Peyer's patch (tissue), 4 donors: ENCODE results near the gene PBX4. TPM values are rescaled to one million over a fixed set of nuclear protein-coding genes. Genes with fewer than 3 reads are reported as not detected.

Experiments used
- DNase-seq, 3 donors: peaks; one replicate each; pipeline ENCODE4 v3.0.0-alpha.2; 2017 to 2019
- H3K27ac ChIP-seq, 4 donors: fragments of 200-600 bp; sonication (generic); one replicate each; pipeline ENCODE4 v1.5.1; 2016 to 2019
- H3K27me3 ChIP-seq, 2 donors: fragments of 200-600 bp; sonication (generic); one replicate each; pipeline ENCODE4 v1.5.1; 2019
- H3K36me3 ChIP-seq, 3 donors: fragments of 200-600 bp; sonication (generic); one replicate each; pipeline ENCODE4 v1.5.1; 2016 to 2019
- H3K4me1 ChIP-seq, 4 donors: fragments of 200-600 bp; sonication (generic); one replicate each; pipeline ENCODE4 v1.5.1; 2016 to 2019
- H3K4me3 ChIP-seq, 4 donors: fragments of 200-600 bp; sonication (generic); 1 replicate in 3 of 4; 2 replicates in 1 of 4; pipeline ENCODE4 v1.5.1; 2016 to 2019; ENCODE audit warnings: mild to moderate bottlenecking in 1 of 4
- H3K9me3 ChIP-seq, 4 donors: fragments of 200-600 bp; sonication (generic); one replicate each; pipeline ENCODE4 v1.5.1; 2016 to 2019; ENCODE audit warnings: mild to moderate bottlenecking in 1 of 4
- POLR2A ChIP-seq, 2 donors: fragments of 450-650 bp; IDR thresholded peaks; one replicate each; pipeline ENCODE4 v1.5.1; 2017; ENCODE audit warnings: antibody characterized with exemption in 2 of 2, mild to moderate bottlenecking in 2 of 2, moderate library complexity in 2 of 2
- total RNA-seq, 4 donors: library from RNA; depleted of rRNA; stranded (reverse); fragments of >200 nt; gene quantifications; one replicate each; pipeline ENCODE4 v1.1.0, GENCODE V29; 2016
- TF ChIP-seq, protein P1 (sequence below), 6 experiments: fragments of 450-650 bp in 4 of 6; fragments of 200-600 bp in 2 of 6; sonication (generic) in 1 of 6; IDR thresholded peaks; one replicate each; pipeline ENCODE4 v1.5.1; 2017 to 2019; ENCODE audit warnings: antibody characterized with exemption in 6 of 6, mild to moderate bottlenecking in 3 of 6, moderate library complexity in 1 of 6

Gene PBX4
- total RNA-seq, 4 donors from 2014 or later = 6.8 to 23.1 (median 14.1) TPM

- H3K27ac ChIP-seq = peak overlapping the region in 2 of 4 donors; percentile 19 to 82
- no peaks in the 10 kb centered on the region for H3K36me3 ChIP-seq
- H3K27me3 ChIP-seq = no peaks in the 10 kb centered on the region
- H3K4me3 ChIP-seq = no peak overlapping the region
- H3K9me3 ChIP-seq = no peaks in the 10 kb centered on the region
- H3K4me1 ChIP-seq = peaks cover 0 to 26% (median 12%) of the 10 kb centered on the region in 4 donors
- no peak for TF ChIP-seq POLR2A (IDR thresholded peaks at IDR 0.05)
- TF ChIP-seq, protein P1, sequence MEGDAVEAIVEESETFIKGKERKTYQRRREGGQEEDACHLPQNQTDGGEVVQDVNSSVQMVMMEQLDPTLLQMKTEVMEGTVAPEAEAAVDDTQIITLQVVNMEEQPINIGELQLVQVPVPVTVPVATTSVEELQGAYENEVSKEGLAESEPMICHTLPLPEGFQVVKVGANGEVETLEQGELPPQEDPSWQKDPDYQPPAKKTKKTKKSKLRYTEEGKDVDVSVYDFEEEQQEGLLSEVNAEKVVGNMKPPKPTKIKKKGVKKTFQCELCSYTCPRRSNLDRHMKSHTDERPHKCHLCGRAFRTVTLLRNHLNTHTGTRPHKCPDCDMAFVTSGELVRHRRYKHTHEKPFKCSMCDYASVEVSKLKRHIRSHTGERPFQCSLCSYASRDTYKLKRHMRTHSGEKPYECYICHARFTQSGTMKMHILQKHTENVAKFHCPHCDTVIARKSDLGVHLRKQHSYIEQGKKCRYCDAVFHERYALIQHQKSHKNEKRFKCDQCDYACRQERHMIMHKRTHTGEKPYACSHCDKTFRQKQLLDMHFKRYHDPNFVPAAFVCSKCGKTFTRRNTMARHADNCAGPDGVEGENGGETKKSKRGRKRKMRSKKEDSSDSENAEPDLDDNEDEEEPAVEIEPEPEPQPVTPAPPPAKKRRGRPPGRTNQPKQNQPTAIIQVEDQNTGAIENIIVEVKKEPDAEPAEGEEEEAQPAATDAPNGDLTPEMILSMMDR (IDR thresholded peaks at IDR 0.05) = no peak
- no peak for DNase-seq
Observed at GRCh38 chr19:19594381-19594780, 24.1 kb downstream of the PBX4 start.

- Histone ChIP-seq H3K9me3 (no peaks in the 10 kb centered on the region), H3K27me3 (no peaks in the 10 kb centered on the region), H3K4me1 (peaks cover 0 to 23% (median 11%) of the 10 kb centered on the region in 4 donors), H3K36me3 (no peaks in the 10 kb centered on the region), H3K27ac (no peak overlapping the region), H3K4me3 (no peak overlapping the region)
- no peak for DNase-seq
- TF ChIP-seq POLR2A (IDR thresholded peaks at IDR 0.05) = no peak
- TF ChIP-seq, protein P1 (IDR thresholded peaks at IDR 0.05) = no peak
Observed at GRCh38 chr19:19592690-19593089, 25.8 kb downstream of the PBX4 start.

- peak in 2 of 3 donors; percentile 53 to 77 for DNase-seq
- H3K27ac ChIP-seq = peak overlapping the region; percentile 52 to 74 (median 66)
- H3K36me3 ChIP-seq = no peaks in the 10 kb centered on the region
- H3K9me3 ChIP-seq = no peaks in the 10 kb centered on the region
- TF ChIP-seq, protein P1 (IDR thresholded peaks at IDR 0.05) = no peak
- TF ChIP-seq POLR2A (IDR thresholded peaks at IDR 0.05) = no peak
- no peak overlapping the region for H3K4me3 ChIP-seq
- no peaks in the 10 kb centered on the region for H3K27me3 ChIP-seq
- H3K4me1 ChIP-seq = peaks cover 0 to 23% (median 7%) of the 10 kb centered on the region in 4 donors
Observed at GRCh38 chr19:19591133-19591825, 27.2 kb downstream of the PBX4 start.

DNA sequence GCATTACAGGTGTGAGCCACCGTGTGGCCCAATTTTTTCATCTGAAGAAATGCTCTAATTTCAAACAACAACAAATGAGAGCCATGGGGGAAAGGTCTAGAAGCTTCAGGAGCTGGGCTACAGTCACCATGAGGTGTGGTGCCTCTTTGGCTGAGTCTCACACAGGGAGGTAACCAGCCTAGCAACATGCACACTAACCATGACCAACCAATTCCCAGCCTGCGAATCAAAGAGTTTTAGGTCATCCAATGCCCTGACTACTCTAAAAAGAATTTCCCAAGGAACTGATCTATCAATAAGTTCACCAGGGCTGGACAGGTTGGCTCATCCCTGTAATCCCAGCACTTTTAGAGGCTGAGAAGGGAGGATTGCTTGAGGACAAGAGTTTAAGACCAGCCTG is 29.9 kb downstream of the PBX4 start:
- DNase-seq = no peak
- H3K4me1 ChIP-seq = peaks cover 0 to 17% (median 7%) of the 10 kb centered on the region in 4 donors
- no peaks in the 10 kb centered on the region for H3K27me3 ChIP-seq
- no peaks in the 10 kb centered on the region for H3K36me3 ChIP-seq
- no peaks in the 10 kb centered on the region for H3K9me3 ChIP-seq
- no peak overlapping the region for H3K27ac ChIP-seq
- TF ChIP-seq, protein P1 (IDR thresholded peaks at IDR 0.05) = no peak
- no peak for TF ChIP-seq POLR2A (IDR thresholded peaks at IDR 0.05)
- no peak overlapping the region for H3K4me3 ChIP-seq

- H3K9me3 ChIP-seq = no peaks in the 10 kb centered on the region
- DNase-seq = no peak
- peaks cover 0 to 17% (median 7%) of the 10 kb centered on the region in 4 donors for H3K4me1 ChIP-seq
- no peak for TF ChIP-seq POLR2A (IDR thresholded peaks at IDR 0.05)
- TF ChIP-seq, protein P1 (IDR thresholded peaks at IDR 0.05) = no peak
- H3K27me3 ChIP-seq = no peaks in the 10 kb centered on the region
- H3K4me3 ChIP-seq = no peak overlapping the region
- no peak overlapping the region for H3K27ac ChIP-seq
- H3K36me3 ChIP-seq = no peaks in the 10 kb centered on the region
Observed at GRCh38 chr19:19587771-19588170, 30.7 kb downstream of the PBX4 start.
